ENCODE data around the gene CYB5R3. TPM values are rescaled to one million over a fixed set of nuclear protein-coding genes. Genes with fewer than 3 reads are reported as not detected.

Gene CYB5R3
- polyA plus RNA-seq, 1 donor, result 189 TPM

GRCh38 chr22:42645341-42645937 lies 3.8 kb downstream of the CYB5R3 start:
- DNase-seq, result peak; percentile 55

GRCh38 chr22:42644422-42645340 lies 4.5 kb downstream of the CYB5R3 start:
- no peak for DNase-seq

- DNase-seq, result no peak
Observed at GRCh38 chr22:42643634-42644421, 5.4 kb downstream of the CYB5R3 start.

GRCh38 chr22:42642806-42643633 lies 6.2 kb downstream of the CYB5R3 start:
- no peak for DNase-seq

GRCh38 chr22:42641801-42642413 lies 7.3 kb downstream of the CYB5R3 start:
- no peak for DNase-seq

GRCh38 chr22:42639541-42640241 lies 9.5 kb downstream of the CYB5R3 start:
- no peak for DNase-seq

GRCh38 chr22:42637555-42637954 lies 11.6 kb downstream of the CYB5R3 start:
- no peak for DNase-seq

GRCh38 chr22:42636506-42636905 lies 12.7 kb downstream of the CYB5R3 start:
- DNase-seq, result no peak

GRCh38 chr22:42635531-42635930 lies 13.7 kb downstream of the CYB5R3 start:
- no peak for DNase-seq

GRCh38 chr22:42633013-42633412 lies 16.2 kb downstream of the CYB5R3 start:
- DNase-seq, result no peak

- DNase-seq, result no peak
Observed at GRCh38 chr22:42632096-42632495, 17.1 kb downstream of the CYB5R3 start.

- DNase-seq, result no peak
Observed at GRCh38 chr22:42630901-42631602, 18.1 kb downstream of the CYB5R3 start.

- no peak for DNase-seq
Observed at GRCh38 chr22:42630211-42630610, 19.0 kb downstream of the CYB5R3 start.

- no peak for DNase-seq
Observed at GRCh38 chr22:42627981-42628380, 21.2 kb downstream of the CYB5R3 start.

- no peak for DNase-seq
Observed at GRCh38 chr22:42626951-42627625, 22.1 kb downstream of the CYB5R3 start.

GRCh38 chr22:42626431-42626830 lies 22.8 kb downstream of the CYB5R3 start:
- no peak for DNase-seq

- DNase-seq, result no peak
Observed at GRCh38 chr22:42625416-42625815, 23.8 kb downstream of the CYB5R3 start.

- DNase-seq, result no peak
Observed at GRCh38 chr22:42624551-42625106, 24.6 kb downstream of the CYB5R3 start.

- no peak for DNase-seq
Observed at GRCh38 chr22:42623756-42624441, 25.3 kb downstream of the CYB5R3 start.

Measured in hindlimb muscle (tissue), 1 donor.